Measurements from ENCODE around the gene TOB2. TPM values are rescaled to one million over a fixed set of nuclear protein-coding genes. Genes with fewer than 3 reads are reported as not detected.

Gene TOB2
- polyA plus RNA-seq, 1 donor from 2014 or later = 8.2 TPM

GRCh38 chr22:41401781-41402648 lies 44.6 kb downstream of the TOB2 start:
- Histone ChIP-seq H3K9ac (ENCODE audit: low read length) (no peak overlapping the region), H2AFZ (ENCODE audit: low read depth, low read length) (no peak overlapping the region)

GRCh38 chr22:41398921-41399320 lies 47.7 kb downstream of the TOB2 start:
- Histone ChIP-seq H4K20me1 (ENCODE audit: insufficient read depth) (no peaks in the 10 kb centered on the region), H3K36me3 (ENCODE audit: insufficient read depth, low read length) (no peaks in the 10 kb centered on the region), H3K9ac (ENCODE audit: low read length) (no peak overlapping the region), H3K79me2 (replicated peaks; ENCODE audit: insufficient read depth, low read length) (no peaks in the 10 kb centered on the region), H2AFZ (ENCODE audit: low read depth, low read length) (no peak overlapping the region), H3F3A (ENCODE audit: insufficient read depth, low read length, poor library complexity, severe bottlenecking) (no peaks in the 10 kb centered on the region), H3K27ac (ENCODE audit: low read length) (no peak overlapping the region), H3K27me3 (ENCODE audit: insufficient read depth, low read depth, low read length) (no peaks in the 10 kb centered on the region), H3K9me3 (ENCODE audit: low read length) (no peaks in the 10 kb centered on the region), H3K4me2 (ENCODE audit: low read length) (no peak overlapping the region), H3K9me2 (ENCODE audit: insufficient read depth, low read length) (no peaks in the 10 kb centered on the region), H3K4me3 (ENCODE audit: low read length) (no peak overlapping the region)
- TF ChIP-seq, protein P1, sequence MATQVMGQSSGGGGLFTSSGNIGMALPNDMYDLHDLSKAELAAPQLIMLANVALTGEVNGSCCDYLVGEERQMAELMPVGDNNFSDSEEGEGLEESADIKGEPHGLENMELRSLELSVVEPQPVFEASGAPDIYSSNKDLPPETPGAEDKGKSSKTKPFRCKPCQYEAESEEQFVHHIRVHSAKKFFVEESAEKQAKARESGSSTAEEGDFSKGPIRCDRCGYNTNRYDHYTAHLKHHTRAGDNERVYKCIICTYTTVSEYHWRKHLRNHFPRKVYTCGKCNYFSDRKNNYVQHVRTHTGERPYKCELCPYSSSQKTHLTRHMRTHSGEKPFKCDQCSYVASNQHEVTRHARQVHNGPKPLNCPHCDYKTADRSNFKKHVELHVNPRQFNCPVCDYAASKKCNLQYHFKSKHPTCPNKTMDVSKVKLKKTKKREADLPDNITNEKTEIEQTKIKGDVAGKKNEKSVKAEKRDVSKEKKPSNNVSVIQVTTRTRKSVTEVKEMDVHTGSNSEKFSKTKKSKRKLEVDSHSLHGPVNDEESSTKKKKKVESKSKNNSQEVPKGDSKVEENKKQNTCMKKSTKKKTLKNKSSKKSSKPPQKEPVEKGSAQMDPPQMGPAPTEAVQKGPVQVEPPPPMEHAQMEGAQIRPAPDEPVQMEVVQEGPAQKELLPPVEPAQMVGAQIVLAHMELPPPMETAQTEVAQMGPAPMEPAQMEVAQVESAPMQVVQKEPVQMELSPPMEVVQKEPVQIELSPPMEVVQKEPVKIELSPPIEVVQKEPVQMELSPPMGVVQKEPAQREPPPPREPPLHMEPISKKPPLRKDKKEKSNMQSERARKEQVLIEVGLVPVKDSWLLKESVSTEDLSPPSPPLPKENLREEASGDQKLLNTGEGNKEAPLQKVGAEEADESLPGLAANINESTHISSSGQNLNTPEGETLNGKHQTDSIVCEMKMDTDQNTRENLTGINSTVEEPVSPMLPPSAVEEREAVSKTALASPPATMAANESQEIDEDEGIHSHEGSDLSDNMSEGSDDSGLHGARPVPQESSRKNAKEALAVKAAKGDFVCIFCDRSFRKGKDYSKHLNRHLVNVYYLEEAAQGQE (IDR thresholded peaks at IDR 0.05; ENCODE audit: borderline replicate concordance) = no peak
- TF ChIP-seq, protein P2, sequence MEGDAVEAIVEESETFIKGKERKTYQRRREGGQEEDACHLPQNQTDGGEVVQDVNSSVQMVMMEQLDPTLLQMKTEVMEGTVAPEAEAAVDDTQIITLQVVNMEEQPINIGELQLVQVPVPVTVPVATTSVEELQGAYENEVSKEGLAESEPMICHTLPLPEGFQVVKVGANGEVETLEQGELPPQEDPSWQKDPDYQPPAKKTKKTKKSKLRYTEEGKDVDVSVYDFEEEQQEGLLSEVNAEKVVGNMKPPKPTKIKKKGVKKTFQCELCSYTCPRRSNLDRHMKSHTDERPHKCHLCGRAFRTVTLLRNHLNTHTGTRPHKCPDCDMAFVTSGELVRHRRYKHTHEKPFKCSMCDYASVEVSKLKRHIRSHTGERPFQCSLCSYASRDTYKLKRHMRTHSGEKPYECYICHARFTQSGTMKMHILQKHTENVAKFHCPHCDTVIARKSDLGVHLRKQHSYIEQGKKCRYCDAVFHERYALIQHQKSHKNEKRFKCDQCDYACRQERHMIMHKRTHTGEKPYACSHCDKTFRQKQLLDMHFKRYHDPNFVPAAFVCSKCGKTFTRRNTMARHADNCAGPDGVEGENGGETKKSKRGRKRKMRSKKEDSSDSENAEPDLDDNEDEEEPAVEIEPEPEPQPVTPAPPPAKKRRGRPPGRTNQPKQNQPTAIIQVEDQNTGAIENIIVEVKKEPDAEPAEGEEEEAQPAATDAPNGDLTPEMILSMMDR (IDR thresholded peaks at IDR 0.05; ENCODE audit: poor library complexity, severe bottlenecking) = no peak
- no peak for TF ChIP-seq MXI1 (conservative IDR thresholded peaks at IDR 0.05; ENCODE audit: poor library complexity, severe bottlenecking)
- TF ChIP-seq EP300 (conservative IDR thresholded peaks at IDR 0.05; ENCODE audit: poor library complexity, severe bottlenecking) = no peak
- no peak for TF ChIP-seq EZH2 (IDR thresholded peaks at IDR 0.05; ENCODE audit: borderline replicate concordance, insufficient read depth, low read length, poor library complexity, severe bottlenecking)
- TF ChIP-seq TAF1 (IDR thresholded peaks at IDR 0.05; ENCODE audit: low read depth) = no peak
- TF ChIP-seq RAD21 (conservative IDR thresholded peaks at IDR 0.05) = no peak
- TF ChIP-seq SMC3 (conservative IDR thresholded peaks at IDR 0.05; ENCODE audit: poor library complexity) = no peak
- TF ChIP-seq POLR2AphosphoS5 (IDR thresholded peaks at IDR 0.05) = no peak

More at GRCh38 chr22:41401781-41402648, 44.6 kb downstream of the TOB2 start:
- H3K4me3 ChIP-seq (ENCODE audit: low read length) = no peak overlapping the region
- no peaks in the 10 kb centered on the region for H4K20me1 ChIP-seq (ENCODE audit: insufficient read depth)
- H3K9me2 ChIP-seq (ENCODE audit: insufficient read depth, low read length) = no peaks in the 10 kb centered on the region
- no peaks in the 10 kb centered on the region for H3F3A ChIP-seq (ENCODE audit: insufficient read depth, low read length, poor library complexity, severe bottlenecking)
- no peaks in the 10 kb centered on the region for H3K27me3 ChIP-seq (ENCODE audit: insufficient read depth, low read depth, low read length)
- H3K36me3 ChIP-seq (ENCODE audit: insufficient read depth, low read length) = no peaks in the 10 kb centered on the region
- no peak for TF ChIP-seq SMC3 (conservative IDR thresholded peaks at IDR 0.05; ENCODE audit: poor library complexity)
- no peak for TF ChIP-seq MXI1 (conservative IDR thresholded peaks at IDR 0.05; ENCODE audit: poor library complexity, severe bottlenecking)
- TF ChIP-seq POLR2AphosphoS5 (IDR thresholded peaks at IDR 0.05) = no peak
- TF ChIP-seq, protein P1 (IDR thresholded peaks at IDR 0.05; ENCODE audit: borderline replicate concordance) = no peak
- TF ChIP-seq EZH2 (IDR thresholded peaks at IDR 0.05; ENCODE audit: borderline replicate concordance, insufficient read depth, low read length, poor library complexity, severe bottlenecking) = no peak
- no peaks in the 10 kb centered on the region for H3K9me3 ChIP-seq (ENCODE audit: low read length)
- no peak overlapping the region for H3K4me2 ChIP-seq (ENCODE audit: low read length)
- H3K27ac ChIP-seq (ENCODE audit: low read length) = no peak overlapping the region
- no peaks in the 10 kb centered on the region for H3K79me2 ChIP-seq (replicated peaks; ENCODE audit: insufficient read depth, low read length)
